Left ventricle myocardium inferior (tissue), 1 donor: ENCODE data around the gene LHFPL3. TPM values are rescaled to one million over a fixed set of nuclear protein-coding genes. Genes with fewer than 3 reads are reported as not detected.

Experiments used
- DNase-seq: peaks from one replicate; pipeline ENCODE4 v3.0.0-alpha.2; 2020
- H3K27ac ChIP-seq: fragments of 200-600 bp; replicated peaks from 2 replicates; pipeline ENCODE4 v1.8.0; 2021
- H3K27me3 ChIP-seq: fragments of 200-600 bp; 2 replicates; pipeline ENCODE4 v1.8.0; 2021; ENCODE audit warnings: low read depth
- H3K36me3 ChIP-seq: fragments of 200-600 bp; 2 replicates; pipeline ENCODE4 v1.8.0; 2021
- H3K4me1 ChIP-seq: fragments of 200-600 bp; 2 replicates; pipeline ENCODE4 v1.8.0; 2021
- H3K4me3 ChIP-seq: fragments of 200-600 bp; 2 replicates; pipeline ENCODE4 v1.8.0; 2021; ENCODE audit warnings: mild to moderate bottlenecking, moderate library complexity
- H3K9me3 ChIP-seq: fragments of 200-600 bp; replicated peaks from 2 replicates; pipeline ENCODE4 v1.8.0; 2021
- intact Hi-C: fragments of 100-400 bp; cut with micrococcal nuclease; formaldehyde crosslinking; loops from one replicate; pipeline ENCODE4 v1.11.0; 2022
- total RNA-seq: library from RNA; stranded (reverse); fragmentation: NEBNext Ultra II Directional; extraction: Animal tissue kit (Norgen Biotek cat#: 25700); gene quantifications from one replicate; pipeline ENCODE4 v1.2.1, GENCODE V29; 2021
- TF ChIP-seq, protein P1 (sequence below): fragments of 200-600 bp; IDR thresholded peaks from 2 replicates; pipeline ENCODE4 v1.8.0; 2021; ENCODE audit warnings: antibody characterized with exemption, mild to moderate bottlenecking, borderline replicate concordance
- donor health status: DM: no; HTN: yes; CAD: no; lungs with severe emphysema.

The LHFPL3 gene
- total RNA-seq, 1 donor from 2014 or later, result not detected

DNA sequence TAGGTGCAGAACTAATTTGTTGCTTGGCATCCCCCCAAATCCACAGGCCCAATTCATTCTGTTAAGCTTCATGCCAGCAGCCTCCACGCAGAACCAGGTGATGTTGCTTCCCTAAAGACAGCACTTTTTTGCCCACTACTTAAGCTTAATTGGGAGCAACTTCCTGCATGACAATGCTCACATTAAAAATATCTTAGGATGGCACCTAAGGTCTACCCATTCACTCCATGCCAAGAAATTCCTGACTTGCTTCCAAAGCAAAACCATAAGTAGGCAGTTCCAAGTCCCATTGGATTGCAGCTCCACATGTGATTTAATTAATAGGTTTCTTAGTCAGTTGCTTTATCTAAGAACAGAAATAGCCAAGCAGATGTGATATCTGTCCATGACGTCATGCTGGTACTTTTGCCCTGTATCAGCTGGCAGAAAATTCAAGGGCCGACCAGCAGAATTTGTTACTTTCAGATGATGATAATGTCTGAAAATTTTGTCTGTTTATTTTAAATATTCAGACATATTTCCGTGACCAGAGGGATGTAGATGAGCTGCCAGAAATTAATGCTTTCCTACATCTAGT is 325.5 kb downstream of the LHFPL3 start:
- no peak overlapping the region for H3K27ac ChIP-seq
- TF ChIP-seq, protein P1, sequence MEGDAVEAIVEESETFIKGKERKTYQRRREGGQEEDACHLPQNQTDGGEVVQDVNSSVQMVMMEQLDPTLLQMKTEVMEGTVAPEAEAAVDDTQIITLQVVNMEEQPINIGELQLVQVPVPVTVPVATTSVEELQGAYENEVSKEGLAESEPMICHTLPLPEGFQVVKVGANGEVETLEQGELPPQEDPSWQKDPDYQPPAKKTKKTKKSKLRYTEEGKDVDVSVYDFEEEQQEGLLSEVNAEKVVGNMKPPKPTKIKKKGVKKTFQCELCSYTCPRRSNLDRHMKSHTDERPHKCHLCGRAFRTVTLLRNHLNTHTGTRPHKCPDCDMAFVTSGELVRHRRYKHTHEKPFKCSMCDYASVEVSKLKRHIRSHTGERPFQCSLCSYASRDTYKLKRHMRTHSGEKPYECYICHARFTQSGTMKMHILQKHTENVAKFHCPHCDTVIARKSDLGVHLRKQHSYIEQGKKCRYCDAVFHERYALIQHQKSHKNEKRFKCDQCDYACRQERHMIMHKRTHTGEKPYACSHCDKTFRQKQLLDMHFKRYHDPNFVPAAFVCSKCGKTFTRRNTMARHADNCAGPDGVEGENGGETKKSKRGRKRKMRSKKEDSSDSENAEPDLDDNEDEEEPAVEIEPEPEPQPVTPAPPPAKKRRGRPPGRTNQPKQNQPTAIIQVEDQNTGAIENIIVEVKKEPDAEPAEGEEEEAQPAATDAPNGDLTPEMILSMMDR, result no peak
- no peaks in the 10 kb centered on the region for H3K9me3 ChIP-seq
- H3K4me1 ChIP-seq, result no peaks in the 10 kb centered on the region
- no peaks in the 10 kb centered on the region for H3K27me3 ChIP-seq
- no peaks in the 10 kb centered on the region for H3K36me3 ChIP-seq
- H3K4me3 ChIP-seq, result no peak overlapping the region
- intact Hi-C loops, result no loop called here
- DNase-seq, result no peak

DNA sequence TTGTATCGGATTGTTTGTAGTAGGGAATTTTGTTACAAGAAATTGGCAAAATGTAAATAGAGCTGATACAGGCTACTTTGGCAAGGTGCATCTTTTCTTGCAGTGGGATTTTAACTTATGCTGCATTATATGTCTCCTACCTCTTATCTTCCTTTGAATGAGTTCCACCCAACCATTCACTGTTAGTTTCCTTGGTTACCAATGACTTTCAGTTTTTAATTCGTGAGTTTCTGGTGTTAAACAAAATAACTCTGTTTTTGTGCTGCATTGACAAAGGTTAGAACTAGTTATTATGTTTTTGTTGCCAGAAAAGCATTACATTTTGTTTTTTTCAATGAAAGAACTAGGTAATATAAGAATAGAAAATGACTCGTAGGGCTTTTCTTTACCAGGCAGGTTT is 327.2 kb downstream of the LHFPL3 start:
- H3K36me3 ChIP-seq, result no peaks in the 10 kb centered on the region
- H3K27ac ChIP-seq, result no peak overlapping the region
- no peak for DNase-seq
- TF ChIP-seq, protein P1, result no peak
- no peak overlapping the region for H3K4me3 ChIP-seq
- intact Hi-C loops, result no loop called here
- H3K4me1 ChIP-seq, result no peaks in the 10 kb centered on the region
- no peaks in the 10 kb centered on the region for H3K27me3 ChIP-seq
- no peaks in the 10 kb centered on the region for H3K9me3 ChIP-seq

- Histone ChIP-seq H3K27me3 (no peaks in the 10 kb centered on the region), H3K9me3 (no peaks in the 10 kb centered on the region), H3K27ac (no peak overlapping the region), H3K4me3 (no peak overlapping the region), H3K36me3 (no peaks in the 10 kb centered on the region), H3K4me1 (no peaks in the 10 kb centered on the region)
- no peak for DNase-seq
- intact Hi-C loops, result no loop called here
- TF ChIP-seq, protein P1, result no peak
Measured at GRCh38 chr7:104656467-104656866, 328.1 kb downstream of the LHFPL3 start.

- Histone ChIP-seq H3K27ac (no peak overlapping the region), H3K27me3 (no peaks in the 10 kb centered on the region), H3K4me1 (no peaks in the 10 kb centered on the region), H3K4me3 (no peak overlapping the region), H3K36me3 (no peaks in the 10 kb centered on the region), H3K9me3 (no peaks in the 10 kb centered on the region)
- TF ChIP-seq, protein P1, result no peak
- no peak for DNase-seq
- intact Hi-C loops, result no loop called here
Measured at GRCh38 chr7:104657134-104657533, 328.7 kb downstream of the LHFPL3 start.

- H3K9me3 ChIP-seq, result no peaks in the 10 kb centered on the region
- no peak for DNase-seq
- intact Hi-C loops, result no loop called here
- no peaks in the 10 kb centered on the region for H3K4me1 ChIP-seq
- no peaks in the 10 kb centered on the region for H3K27me3 ChIP-seq
- TF ChIP-seq, protein P1, result no peak
- H3K36me3 ChIP-seq, result no peaks in the 10 kb centered on the region
- H3K27ac ChIP-seq, result no peak overlapping the region
- H3K4me3 ChIP-seq, result no peak overlapping the region
Measured at GRCh38 chr7:104661575-104661974, 333.2 kb downstream of the LHFPL3 start.
